Measurements from ENCODE around the gene ACE2.
"Not testable (repeated sequence)": the region's sequence is repeated elsewhere in the genome, so short reads cannot be mapped to it uniquely, and the experiment has no call there.

ACE2 gene

GRCh38 chrX:15600745-15601144 lies at the start of gene ACE2:
TSS of gene ACE2 (minus strand) at chrX:15600960. CDS start at chrX:15600911, 49 bp downstream.
- no peak for DNase-seq (ENCODE audit: low spot score)

DNA sequence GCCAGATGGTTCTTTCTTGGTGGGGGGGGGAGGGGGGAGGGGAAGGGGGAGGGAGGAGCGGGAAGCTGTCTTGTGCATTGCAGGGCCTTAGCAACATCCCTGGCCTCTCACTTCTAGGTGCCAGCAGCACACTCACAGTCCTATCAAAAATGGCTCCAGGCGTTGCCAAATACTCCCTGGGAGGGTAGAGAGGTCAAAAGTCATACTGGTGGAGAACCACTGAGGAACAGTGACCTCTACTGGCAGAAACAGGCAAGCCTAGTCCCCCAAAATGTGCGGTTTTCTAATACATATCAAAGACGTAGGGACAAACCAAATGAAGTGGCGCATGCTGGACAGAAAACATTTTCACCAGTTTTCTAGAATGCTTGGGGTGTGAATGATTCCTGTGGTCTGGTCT lies 46.8 kb upstream of the ACE2 start:
- DNase-seq (ENCODE audit: low spot score), result not testable (repeated sequence)

- DNase-seq (ENCODE audit: low spot score), result no peak
Measured at GRCh38 chrX:15646543-15646942, 45.8 kb upstream of the ACE2 start.

DNA sequence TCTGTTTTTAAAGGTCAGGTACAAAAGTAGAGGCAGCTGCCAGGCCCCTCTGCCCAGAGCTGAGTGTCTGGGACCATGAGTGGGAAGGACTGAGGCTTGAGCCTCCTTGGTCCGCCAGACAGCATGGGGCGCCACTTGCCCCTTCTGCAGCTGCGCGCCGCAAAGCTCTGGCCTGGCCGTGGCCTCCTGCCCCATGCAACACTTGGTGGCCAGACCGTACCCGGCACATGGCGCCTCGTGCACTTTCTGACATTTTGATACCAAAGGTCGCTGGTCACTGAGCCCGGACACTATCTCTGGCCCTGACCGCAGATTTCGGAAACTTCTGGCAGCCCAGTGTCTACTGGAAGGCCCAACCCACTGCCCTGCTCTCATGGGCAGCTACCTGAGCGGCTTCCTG lies 45.3 kb upstream of the ACE2 start:
- DNase-seq (ENCODE audit: low spot score), result no peak

- DNase-seq (ENCODE audit: low spot score), result no peak
Measured at GRCh38 chrX:15645266-15645665, 44.5 kb upstream of the ACE2 start.

GRCh38 chrX:15644560-15644872 lies 43.8 kb upstream of the ACE2 start:
- DNase-seq (ENCODE audit: low spot score), result no peak

GRCh38 chrX:15643786-15644559 lies 43.2 kb upstream of the ACE2 start:
- no peak for DNase-seq (ENCODE audit: low spot score)

- DNase-seq (ENCODE audit: low spot score), result no peak
Measured at GRCh38 chrX:15631637-15632036, 30.9 kb upstream of the ACE2 start.

- no peak for DNase-seq (ENCODE audit: low spot score)
Measured at GRCh38 chrX:15623054-15623453, 22.3 kb upstream of the ACE2 start.

GRCh38 chrX:15619053-15619755 lies 18.4 kb upstream of the ACE2 start:
- no peak for DNase-seq (ENCODE audit: low spot score)

GRCh38 chrX:15617111-15617510 lies 16.4 kb upstream of the ACE2 start:
- no peak for DNase-seq (ENCODE audit: low spot score)

DNA sequence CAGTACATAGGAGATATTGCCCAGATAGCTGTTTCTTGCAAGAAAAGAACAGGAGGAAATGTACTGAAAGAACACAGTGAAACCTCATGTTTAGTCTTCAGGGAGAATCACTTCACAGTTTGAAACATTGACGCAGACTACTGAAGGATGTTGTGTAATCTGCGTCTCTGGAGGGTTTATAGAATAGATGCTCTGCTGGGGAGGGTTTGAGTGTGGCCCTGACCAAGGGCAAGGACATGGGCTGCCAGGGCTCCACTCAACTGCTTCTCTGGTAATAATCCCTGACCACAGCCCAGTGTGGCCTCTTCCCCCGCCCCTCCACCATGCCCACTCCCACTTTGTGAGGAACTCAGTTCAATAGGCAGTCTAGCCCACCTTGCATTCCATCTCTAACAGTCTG lies 15.8 kb upstream of the ACE2 start:
- DNase-seq (ENCODE audit: low spot score), result no peak

DNA sequence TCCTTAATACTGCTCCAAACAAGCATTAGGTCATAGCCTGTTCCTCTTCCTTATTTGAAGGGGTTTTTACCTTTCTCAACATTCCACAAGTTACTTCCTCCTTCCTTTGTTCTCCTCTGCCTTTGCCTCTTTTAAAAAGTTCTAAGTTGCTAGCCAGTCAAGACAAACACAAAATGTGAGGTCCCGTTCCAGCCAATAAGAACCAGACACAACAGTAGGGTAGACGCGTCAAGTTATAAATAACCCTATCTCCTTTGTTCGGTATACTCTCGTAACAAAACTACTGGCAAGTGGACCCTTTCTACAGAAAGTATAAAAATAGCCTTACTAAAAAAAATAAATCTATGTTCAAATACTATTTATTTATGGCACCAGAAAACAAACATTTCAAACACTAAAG lies 6.3 kb upstream of the ACE2 start:
- no peak for DNase-seq (ENCODE audit: low spot score)

GRCh38 chrX:15606136-15606535 lies 5.4 kb upstream of the ACE2 start:
- DNase-seq (ENCODE audit: low spot score), result no peak

- no peak for DNase-seq (ENCODE audit: low spot score)
Measured at GRCh38 chrX:15605226-15605625, 4.5 kb upstream of the ACE2 start.

- DNase-seq (ENCODE audit: low spot score), result no peak
Measured at GRCh38 chrX:15602761-15603160, 2.0 kb upstream of the ACE2 start.

DNA sequence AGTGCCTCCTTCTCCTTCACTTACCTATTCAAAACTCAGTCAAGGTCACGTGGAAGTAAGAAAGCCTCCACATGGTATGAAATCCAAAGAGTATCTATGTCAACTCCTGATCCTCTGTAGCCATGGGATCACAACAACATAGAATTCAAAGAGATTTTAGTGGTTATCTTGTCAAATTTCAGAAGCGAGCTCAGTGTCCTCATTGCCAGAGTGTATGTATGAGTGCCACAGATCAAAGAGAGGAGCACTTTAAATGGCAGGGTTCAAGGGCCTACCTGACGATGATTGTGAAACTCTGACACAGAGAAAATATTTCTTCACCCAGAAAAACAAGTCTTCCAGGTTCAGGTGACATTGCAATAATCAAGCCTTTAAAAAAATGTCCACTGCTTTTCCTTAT lies 1.2 kb upstream of the ACE2 start:
- no peak for DNase-seq (ENCODE audit: low spot score)

GRCh38 chrX:15600049-15600448 lies 711 bp downstream of the ACE2 start:
- DNase-seq (ENCODE audit: low spot score), result no peak

DNA sequence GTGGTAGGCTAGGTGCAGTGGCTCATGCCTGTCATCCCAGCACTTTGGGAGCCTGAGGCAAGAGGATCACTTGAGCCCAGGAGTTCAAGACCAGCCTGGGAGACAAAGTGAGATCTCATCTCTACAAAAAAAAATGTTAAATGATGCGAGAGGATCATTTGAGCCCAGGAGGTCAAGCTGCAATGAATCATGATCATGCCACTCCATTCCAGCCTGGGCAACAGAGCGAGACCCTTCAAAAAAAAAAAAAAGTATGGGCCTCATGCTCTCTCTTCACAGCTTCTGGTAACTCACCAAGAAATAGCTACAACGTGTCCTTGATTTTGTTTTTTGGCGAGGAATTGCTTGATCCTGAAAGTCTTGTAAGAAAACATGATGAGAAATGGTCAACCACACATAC lies 1.3 kb downstream of the ACE2 start:
- DNase-seq (ENCODE audit: low spot score), result no peak

DNA sequence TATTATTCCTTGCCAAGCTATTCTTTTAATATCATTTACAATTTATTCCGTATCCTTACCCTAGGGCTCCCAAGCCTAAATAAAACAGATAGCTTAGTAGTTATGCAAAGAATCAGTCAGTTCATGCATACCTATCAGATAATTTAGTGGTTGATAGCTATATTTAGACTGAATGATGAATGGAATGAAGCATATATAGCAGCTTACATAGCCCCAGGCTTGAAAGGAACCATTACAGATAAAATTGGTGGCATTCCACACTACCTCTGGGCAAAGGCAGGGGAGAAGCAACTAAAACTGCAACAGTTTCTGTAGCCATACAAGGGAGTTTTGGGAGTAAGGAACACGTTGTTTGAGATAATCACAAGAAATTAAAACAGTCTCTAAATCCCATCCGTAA lies 2.7 kb downstream of the ACE2 start:
- DNase-seq (ENCODE audit: low spot score), result no peak

- DNase-seq (ENCODE audit: low spot score), result no peak
Measured at GRCh38 chrX:15594371-15594770, 6.4 kb downstream of the ACE2 start.

DNA sequence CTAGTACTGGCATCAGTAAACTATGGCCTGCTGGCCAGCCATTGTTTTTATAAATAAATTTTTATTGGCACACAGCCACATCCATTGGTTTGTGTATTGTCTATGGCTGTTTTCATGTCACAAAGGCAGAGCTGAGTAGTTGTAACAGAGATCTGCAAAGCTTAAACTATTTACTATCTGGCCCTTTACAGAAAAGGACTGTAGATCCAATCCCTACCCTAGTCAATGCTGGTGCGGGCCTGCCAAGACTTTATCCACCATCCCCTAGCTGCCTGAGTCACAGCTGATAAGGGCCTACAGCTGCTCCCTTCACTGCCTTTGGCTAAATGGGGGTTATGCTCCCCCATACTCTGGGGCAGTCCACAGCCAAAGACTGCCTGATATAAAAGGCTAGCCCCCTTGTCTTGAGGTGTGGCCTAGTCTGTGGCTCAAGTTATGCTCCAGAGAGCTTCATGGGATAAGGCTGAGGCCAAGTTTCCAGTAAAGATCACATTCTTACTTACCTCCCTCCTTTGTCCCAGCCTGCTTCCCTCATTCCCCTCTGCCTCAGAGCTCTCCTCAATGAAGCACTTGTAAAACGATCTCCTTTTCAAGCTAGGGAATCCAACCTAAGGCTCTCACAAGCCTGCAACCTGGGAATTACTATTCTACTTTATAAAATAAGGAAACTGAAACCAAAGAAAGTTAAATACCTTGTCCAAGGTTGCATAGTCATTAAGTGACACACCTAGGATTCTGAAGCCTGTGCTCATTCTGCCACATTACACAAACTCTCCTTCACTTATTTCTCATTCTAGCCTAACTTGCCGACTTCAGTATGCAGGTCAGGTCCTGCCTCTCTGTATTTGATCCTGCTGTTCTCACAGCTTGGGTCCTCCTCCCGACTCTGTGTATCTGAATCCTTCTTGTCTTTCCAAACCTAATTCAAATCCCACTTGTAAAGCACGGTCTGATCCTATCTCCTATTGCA lies 20.7 kb downstream of the ACE2 start:
- no peak for DNase-seq (ENCODE audit: low spot score)

GRCh38 chrX:15576019-15576418 lies 24.7 kb downstream of the ACE2 start:
- DNase-seq (ENCODE audit: low spot score), result no peak
